ENCODE results near the gene FRMD4A. TPM values are rescaled to one million over a fixed set of nuclear protein-coding genes. Genes with fewer than 3 reads are reported as not detected.
"Not testable (repeated sequence)": the region's sequence is repeated elsewhere in the genome, so short reads cannot be mapped to it uniquely, and the experiment has no call there.

The FRMD4A gene
- total RNA-seq, 1 experiment from 2014 or later, result not detected

- no peak for DNase-seq (ENCODE audit: low spot score)
Measured at GRCh38 chr10:13788711-13789447, 541.8 kb downstream of the FRMD4A start.

DNA sequence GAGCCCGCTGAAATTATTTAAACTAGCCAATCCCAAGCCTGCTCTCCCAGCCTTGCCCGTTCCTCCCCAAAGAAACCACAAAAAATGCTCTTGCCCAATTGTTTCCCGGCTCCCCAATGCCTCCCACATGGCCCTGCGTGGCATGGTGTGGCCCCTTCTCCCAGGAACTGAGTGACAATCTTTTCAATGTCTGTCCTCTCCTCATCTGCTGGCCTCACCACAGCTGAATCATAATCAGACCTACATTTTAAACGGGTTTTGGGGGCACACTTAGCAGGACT is 542.5 kb downstream of the FRMD4A start:
- no peak for DNase-seq (ENCODE audit: low spot score)

- no peak for DNase-seq (ENCODE audit: low spot score)
Measured at GRCh38 chr10:13787015-13787421, 543.7 kb downstream of the FRMD4A start.

DNA sequence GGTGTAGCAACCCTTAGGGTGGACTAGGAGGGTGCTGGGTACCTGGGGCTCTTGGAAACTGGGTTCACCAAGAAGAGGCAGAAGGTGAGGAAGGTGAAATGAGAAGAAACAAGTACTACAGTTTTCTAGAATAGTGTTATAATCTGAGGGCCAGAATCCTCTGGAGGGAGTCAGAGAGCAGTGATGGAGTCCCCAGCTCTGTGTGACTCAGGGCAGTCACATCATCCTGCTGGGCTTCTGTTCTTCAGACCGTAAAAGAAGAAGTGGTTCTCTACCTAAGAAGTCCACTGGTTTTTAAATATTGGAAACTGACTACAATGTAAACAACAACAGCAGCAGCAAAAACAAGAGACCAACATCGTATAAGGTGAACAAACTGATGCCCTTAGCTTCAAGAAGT is 546.7 kb downstream of the FRMD4A start:
- DNase-seq (ENCODE audit: low spot score), result no peak

- no peak for DNase-seq (ENCODE audit: low spot score)
Measured at GRCh38 chr10:13779748-13780147, 551.0 kb downstream of the FRMD4A start.

- DNase-seq (ENCODE audit: low spot score), result not testable (repeated sequence)
Measured at GRCh38 chr10:13778693-13778960, 552.1 kb downstream of the FRMD4A start.

DNA sequence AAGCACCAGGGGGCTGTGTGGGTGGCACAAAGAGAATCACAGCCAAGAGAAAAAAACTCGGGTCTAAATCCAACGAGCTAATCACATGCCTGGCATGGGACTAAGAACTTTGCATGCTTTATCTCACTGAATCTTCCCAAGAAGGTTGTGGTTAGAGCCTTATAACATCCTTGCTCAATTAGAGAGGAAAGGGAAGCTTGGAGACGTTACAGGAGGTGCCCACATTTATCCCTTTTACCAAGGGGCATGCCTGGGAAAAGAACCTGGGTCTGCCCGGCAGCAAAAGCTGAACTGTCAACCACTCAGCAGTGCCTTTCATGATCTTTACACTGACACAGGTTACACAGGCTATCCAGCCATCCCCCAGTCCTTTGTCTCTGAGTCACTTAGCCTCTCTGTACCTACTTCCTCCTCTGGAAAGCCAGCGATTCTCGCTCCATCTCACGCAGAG is 553.8 kb downstream of the FRMD4A start:
- DNase-seq (ENCODE audit: low spot score), result no peak

- no peak for DNase-seq (ENCODE audit: low spot score)
Measured at GRCh38 chr10:13775786-13776775, 554.6 kb downstream of the FRMD4A start.

- DNase-seq (ENCODE audit: low spot score), result no peak
Measured at GRCh38 chr10:13774303-13774893, 556.3 kb downstream of the FRMD4A start.

- no peak for DNase-seq (ENCODE audit: low spot score)
Measured at GRCh38 chr10:13773496-13774170, 557.1 kb downstream of the FRMD4A start.

- DNase-seq (ENCODE audit: low spot score), result no peak
Measured at GRCh38 chr10:13773043-13773442, 557.7 kb downstream of the FRMD4A start.

- no peak for DNase-seq (ENCODE audit: low spot score)
Measured at GRCh38 chr10:13771992-13772391, 558.7 kb downstream of the FRMD4A start.

DNA sequence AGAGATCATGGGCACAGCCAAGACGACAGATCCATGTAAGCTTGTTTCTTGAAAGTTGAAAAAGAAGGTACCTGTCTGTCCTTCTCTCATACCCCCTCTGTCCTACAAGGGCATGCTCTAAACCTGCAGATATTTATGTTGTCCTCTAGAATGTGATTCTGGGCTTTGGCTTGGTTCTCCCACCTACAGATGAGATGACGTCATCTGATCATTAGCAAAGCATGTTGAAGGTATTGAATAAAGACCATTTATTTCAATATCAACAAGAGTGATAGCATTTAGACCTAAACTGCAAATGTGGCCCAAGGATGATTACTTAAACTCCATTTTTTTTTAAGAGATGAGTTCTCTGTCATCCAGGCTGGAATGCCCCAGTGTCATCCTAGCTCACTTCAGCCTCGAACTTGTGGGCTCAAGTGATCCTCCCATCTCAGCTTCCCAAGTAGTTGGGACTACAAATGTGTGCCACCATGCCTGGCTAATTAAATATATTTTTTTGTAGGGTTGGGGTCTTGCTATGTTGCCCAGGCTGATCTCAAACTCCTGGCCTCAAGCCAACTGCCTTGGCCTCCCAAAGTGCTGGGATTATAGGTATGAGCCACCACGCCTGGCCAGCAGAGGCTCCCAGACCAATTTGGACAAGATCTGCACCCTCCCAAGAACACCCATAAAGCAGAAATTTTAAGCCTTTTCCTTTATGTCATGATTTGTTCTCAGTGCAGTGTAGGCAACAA is 559.8 kb downstream of the FRMD4A start:
- no peak for DNase-seq (ENCODE audit: low spot score)

DNA sequence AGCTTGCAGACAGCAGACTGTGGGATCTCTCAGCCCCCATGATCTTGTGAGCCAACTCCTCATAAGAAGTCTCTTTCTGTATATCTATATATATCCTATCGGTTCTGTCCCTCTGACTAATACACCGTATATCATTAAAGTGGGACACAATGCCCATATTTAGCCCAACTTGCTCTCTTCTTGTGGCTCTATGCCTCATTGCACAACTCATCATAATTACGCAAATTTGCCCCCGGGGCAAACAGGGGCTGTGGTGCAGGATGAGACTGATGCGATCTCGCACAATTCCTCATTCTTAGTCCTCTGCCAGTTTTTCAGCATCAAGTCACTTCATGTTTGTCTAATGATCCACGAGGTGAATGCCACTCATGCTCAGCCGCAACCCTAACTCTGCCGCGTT is 560.8 kb downstream of the FRMD4A start:
- no peak for DNase-seq (ENCODE audit: low spot score)

- no peak for DNase-seq (ENCODE audit: low spot score)
Measured at GRCh38 chr10:13767676-13768178, 563.0 kb downstream of the FRMD4A start.

GRCh38 chr10:13767148-13767547 is 563.6 kb downstream of the FRMD4A start:
- DNase-seq (ENCODE audit: low spot score), result not testable (repeated sequence)

DNA sequence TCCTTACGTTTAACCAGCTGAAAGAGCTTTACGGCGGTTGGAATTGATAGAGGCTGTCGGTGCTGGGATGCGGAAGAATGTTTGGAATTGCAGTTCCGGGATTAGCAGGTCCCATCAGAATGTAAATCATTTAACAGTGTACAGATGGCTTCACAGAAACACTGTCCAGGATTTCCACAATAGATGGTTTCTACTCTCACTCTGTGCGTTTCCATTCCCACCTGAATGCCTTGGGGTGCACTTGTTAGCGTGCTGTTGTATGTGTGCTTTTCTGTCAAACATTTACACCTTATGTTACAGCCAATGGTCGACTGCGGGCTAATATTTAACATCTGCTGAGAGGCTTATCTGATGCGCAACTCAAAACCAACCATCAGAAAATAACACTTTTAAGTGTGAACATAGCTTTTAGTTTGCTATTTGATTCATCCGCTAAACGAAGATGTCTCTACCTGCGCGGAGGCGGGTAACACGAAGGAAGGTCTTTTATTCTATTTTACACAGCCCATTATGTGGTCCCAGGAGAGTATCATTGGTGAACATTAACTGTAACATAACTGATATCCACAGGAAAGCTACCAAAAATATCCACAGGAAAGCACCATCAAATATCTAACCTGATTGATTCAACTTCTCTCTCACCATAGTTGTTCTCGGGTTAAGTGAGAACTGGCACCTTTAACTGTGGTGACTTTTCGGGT is 564.9 kb downstream of the FRMD4A start:
- no peak for DNase-seq (ENCODE audit: low spot score)

- no peak for DNase-seq (ENCODE audit: low spot score)
Measured at GRCh38 chr10:13761490-13762091, 569.1 kb downstream of the FRMD4A start.

DNA sequence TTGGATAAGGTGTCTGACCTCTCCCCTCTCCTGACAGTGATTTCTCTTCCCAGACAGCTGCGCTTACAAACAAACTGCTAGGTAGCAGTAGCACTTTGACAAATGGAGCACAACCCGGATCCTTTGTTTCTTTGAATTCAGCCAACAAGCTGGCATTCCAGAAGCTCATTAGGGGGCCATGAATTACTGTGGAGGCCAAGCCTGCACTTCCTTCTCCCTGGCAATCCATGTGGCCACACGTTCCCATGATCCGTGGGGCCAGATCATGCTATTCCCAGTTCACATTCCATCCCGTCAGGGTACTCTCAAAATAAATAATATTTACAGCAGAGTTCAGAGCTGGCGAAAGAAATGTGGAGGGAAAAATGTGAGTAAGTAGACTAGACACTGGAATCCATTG is 571.6 kb downstream of the FRMD4A start:
- no peak for DNase-seq (ENCODE audit: low spot score)

GRCh38 chr10:13758756-13759155 is 572.0 kb downstream of the FRMD4A start:
- DNase-seq (ENCODE audit: low spot score), result no peak

Measured in HT-29 (cell line).